Activated CD4-positive, alpha-beta T cell treated with anti-CD3 and anti-CD28 coated beads for 36 hours (primary cell): ENCODE data around the gene KLF16. TPM values are rescaled to one million over a fixed set of nuclear protein-coding genes. Genes with fewer than 3 reads are reported as not detected.

Source experiments
- ATAC-seq: fragments of 200-7000 bp; cut with Tn5 transposase; one replicate; pipeline ENCODE4 v1.10.0; 2021; ENCODE audit warnings: mild to moderate bottlenecking, moderate library complexity
- CTCF ChIA-PET: fragments of 350-600 bp; sonication (Branson Sonifier 250); formaldehyde crosslinking; loops from one replicate; lab custom pipeline; 2021; ENCODE audit warnings: antibody characterized with exemption; lab: Charles Lee
- POLR2A ChIA-PET: fragments of 350-600 bp; sonication (Branson Sonifier 250); formaldehyde crosslinking; loops from one replicate; lab custom pipeline; 2021; ENCODE audit warnings: antibody characterized with exemption, inconsistent platforms; lab: Charles Lee
- DNase-seq: peaks from one replicate; pipeline ENCODE4 v3.0.0-alpha.2; 2020
- H3K27ac Mint-ChIP-seq: one replicate; pipeline ENCODE4 v1.8.0; 2021; ENCODE audit warnings: mixed read lengths
- H3K27me3 Mint-ChIP-seq: one replicate; pipeline ENCODE4 v1.8.0; 2021; ENCODE audit warnings: mixed read lengths
- H3K36me3 Mint-ChIP-seq: one replicate; pipeline ENCODE4 v1.8.0; 2021; ENCODE audit warnings: low read depth, mixed read lengths
- H3K4me1 Mint-ChIP-seq: one replicate; pipeline ENCODE4 v1.8.0; 2021; ENCODE audit warnings: mixed read lengths
- H3K4me3 Mint-ChIP-seq: one replicate; pipeline ENCODE4 v1.8.0; 2021; ENCODE audit warnings: mild to moderate bottlenecking, moderate library complexity, mixed read lengths
- H3K9me3 Mint-ChIP-seq: one replicate; pipeline ENCODE4 v1.8.0; 2021; ENCODE audit warnings: low read depth, mixed read lengths
- intact Hi-C, 2 experiments: fragments of 100-400 bp; cut with DNase I in 1 of 2; cut with micrococcal nuclease in 1 of 2; formaldehyde crosslinking; loops; one replicate each; pipeline versions ENCODE4 v1.14.2 to v1.15.1; 2022 to 2024; cut with DNase I, micrococcal nuclease
- total RNA-seq, 2 experiments: library from RNA; stranded (reverse); gene quantifications; one replicate each; pipeline ENCODE4 v1.2.3, GENCODE V29; 2021

The KLF16 gene
- total RNA-seq, 2 experiments from 2014 or later = 22.5 to 28.8 TPM

DNA sequence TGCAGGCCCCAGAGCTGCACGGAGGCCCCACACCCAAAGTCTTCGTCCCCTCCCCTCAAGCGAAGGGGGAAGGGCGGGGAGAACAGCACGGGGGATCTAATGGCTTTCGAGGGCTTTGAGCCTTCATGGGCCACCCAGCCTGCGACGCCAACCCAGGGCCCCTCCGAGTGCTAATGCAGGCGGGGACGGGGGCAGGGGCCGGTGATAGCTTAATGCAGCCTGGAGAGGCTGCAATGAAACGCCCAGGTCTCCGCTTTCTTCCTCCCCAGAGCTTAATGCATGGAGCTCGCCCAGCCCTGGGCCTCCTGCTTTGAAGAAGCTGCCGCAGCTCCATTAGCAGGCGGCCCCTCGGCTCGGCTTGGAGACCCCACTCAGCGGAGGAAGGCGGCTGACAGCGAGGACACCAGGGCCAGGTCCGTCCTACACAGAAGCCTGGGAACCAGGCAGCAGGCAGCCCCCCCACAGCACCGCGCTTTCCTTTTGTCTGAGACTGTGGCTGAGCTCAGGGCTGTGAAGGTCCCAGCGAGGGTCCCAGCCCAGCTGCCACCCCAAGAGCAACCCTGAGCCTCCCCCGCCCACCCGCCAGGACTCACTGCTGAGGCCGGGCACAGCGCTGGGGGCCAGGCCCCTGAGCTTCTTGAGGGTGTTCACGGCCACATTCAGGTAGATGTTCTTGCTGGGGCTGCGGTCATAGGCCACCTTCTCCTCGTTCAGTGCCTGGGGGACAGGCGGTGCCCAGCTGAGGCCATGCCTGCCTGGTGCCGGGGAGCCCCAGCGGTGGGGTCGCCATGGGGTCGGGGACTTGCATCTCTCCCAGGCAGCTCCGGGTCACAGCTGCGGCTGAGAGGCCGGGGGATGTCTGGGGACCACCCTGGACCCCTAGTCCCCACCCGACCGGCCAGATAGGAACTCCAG lies 43.8 kb downstream of the KLF16 start:
- Mint-ChIP-seq H3K36me3 (peaks cover 25% of the 10 kb centered on the region), H3K27ac (no peak overlapping the region), H3K27me3 (no peaks in the 10 kb centered on the region), H3K4me1 (no peaks in the 10 kb centered on the region), H3K9me3 (no peaks in the 10 kb centered on the region), H3K4me3 (no peak overlapping the region)
- no peak for DNase-seq
- intact Hi-C loops = no loop called here
- ATAC-seq = no peak
- POLR2A ChIA-PET = no interaction called here
- CTCF ChIA-PET = no interaction called here

DNA sequence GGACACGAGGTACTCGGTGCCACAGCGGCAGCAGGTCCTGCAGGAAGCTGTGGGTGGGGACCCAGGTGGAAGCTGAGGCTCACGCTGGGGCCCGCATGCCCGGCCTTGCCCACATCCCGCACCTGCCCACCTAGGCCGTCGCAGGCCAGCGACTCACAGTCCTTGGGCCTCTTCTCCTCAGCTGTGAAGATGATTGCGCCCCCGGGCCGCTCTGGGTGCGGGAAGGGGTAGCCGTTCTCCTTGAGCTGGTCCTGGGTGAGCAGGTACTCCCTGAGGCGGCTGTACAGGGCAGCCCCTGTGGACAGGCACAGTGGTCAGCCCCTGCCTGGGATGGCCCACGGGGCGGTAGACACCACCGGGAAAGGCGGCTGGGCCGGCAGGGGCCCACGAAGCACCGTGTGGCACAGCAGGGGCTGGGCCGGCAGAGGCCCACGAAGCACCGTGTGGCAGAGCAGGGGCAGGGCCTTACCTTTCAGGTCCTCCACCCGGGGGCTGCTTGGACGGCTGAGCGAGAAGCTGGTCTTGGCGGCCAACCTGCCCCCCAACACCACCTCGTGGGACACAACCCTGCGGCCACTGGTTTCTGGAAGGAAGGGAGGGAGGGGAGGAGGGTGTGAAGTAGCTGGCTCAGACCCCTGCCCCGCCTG lies 44.7 kb downstream of the KLF16 start:
- POLR2A ChIA-PET = no interaction called here
- no peaks in the 10 kb centered on the region for H3K9me3 Mint-ChIP-seq
- H3K36me3 Mint-ChIP-seq = peaks cover 22% of the 10 kb centered on the region
- no peak overlapping the region for H3K27ac Mint-ChIP-seq
- intact Hi-C loops = no loop called here
- H3K27me3 Mint-ChIP-seq = no peaks in the 10 kb centered on the region
- no peak for DNase-seq
- H3K4me3 Mint-ChIP-seq = no peak overlapping the region
- no peaks in the 10 kb centered on the region for H3K4me1 Mint-ChIP-seq
- CTCF ChIA-PET = no interaction called here
- no peak for ATAC-seq

DNA sequence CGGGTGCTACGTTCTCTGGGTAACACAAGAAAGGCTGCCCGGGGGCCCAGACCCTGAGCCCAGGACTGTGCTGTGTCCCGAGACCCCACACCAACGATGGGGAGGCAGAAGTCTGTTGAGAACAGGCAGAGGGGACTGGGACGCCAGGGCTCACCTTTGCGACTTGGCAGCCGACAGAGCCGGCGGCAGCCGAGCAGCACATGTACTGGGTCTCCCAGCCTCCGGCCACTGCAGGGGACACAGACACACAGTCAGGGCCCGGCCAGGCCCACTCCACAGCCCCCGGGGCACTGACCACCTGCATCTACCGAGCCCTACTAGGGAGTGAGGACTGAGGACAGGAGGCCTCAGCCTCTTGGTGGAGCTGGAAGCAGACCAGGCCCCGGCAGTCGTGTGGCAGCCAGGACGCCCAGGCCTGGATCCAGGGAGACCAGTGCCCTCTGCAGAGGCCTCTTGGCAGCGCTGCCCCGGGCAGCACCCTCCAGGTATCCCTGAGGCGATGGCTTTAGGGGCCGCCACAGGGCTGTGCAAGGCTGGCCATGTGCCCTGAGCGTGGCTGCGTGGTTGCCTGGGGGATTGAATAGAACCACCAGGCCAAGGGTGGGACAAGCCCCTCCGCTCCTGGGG lies 45.7 kb downstream of the KLF16 start:
- no peak for DNase-seq
- CTCF ChIA-PET = interaction anchor here (0.6 kb wide), 1 partner anchor 21 kb away, joined by 3 read pairs; no protein-coding TSS in a partner anchor
- POLR2A ChIA-PET = no interaction called here
- no peaks in the 10 kb centered on the region for H3K27me3 Mint-ChIP-seq
- intact Hi-C loops = no loop called here
- H3K4me3 Mint-ChIP-seq = no peak overlapping the region
- peaks cover 18% of the 10 kb centered on the region for H3K36me3 Mint-ChIP-seq
- no peak for ATAC-seq
- no peaks in the 10 kb centered on the region for H3K9me3 Mint-ChIP-seq
- peaks cover 5% of the 10 kb centered on the region for H3K4me1 Mint-ChIP-seq
- no peak overlapping the region for H3K27ac Mint-ChIP-seq

DNA sequence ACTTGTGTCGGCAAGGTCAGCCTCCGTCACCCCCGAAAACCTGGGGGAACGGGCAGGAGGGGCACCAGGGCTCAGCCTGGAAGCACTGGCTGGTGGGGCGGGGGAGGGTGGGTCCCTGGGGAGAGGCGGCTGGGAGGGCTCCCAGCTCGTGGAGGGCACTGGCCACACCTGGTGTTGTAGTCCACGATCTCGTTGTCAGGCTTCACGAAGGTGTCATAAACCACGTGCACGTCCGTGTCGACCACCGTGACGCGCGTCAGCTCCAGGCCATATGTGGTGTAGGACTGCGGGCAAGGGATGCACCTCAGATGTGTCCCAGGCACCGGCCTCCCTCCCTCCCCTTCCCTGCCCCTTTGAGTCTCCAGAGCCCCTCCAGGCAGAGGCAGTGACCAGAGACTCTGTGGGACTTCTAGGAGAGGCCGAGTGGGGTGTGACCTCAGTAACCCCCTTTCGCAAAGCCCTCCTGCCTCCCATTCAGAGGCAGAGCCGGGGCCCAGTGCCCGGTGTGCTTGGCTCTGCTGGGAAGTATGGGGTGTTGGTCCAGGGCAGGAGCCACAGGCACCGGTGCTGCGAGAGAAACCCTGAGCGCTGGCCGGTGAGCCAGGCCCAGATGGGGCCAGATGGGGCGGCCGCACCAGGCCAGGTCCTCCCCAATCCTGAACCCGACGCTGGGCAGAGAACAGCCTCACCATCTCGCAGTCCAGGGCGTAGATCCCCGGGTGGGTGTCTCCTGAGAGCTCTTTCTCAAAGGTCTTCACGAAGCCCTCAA lies 46.7 kb downstream of the KLF16 start:
- no peak overlapping the region for H3K27ac Mint-ChIP-seq
- intact Hi-C loops = no loop called here
- ChIA-PET POLR2A (no interaction called here), CTCF (interaction anchor here (0.8 kb wide), 1 partner anchor 10 kb away, joined by 3 read pairs; no protein-coding TSS in a partner anchor)
- DNase-seq (no peak), ATAC-seq (no peak)
- H3K27me3 Mint-ChIP-seq = no peaks in the 10 kb centered on the region
- peaks cover 16% of the 10 kb centered on the region for H3K36me3 Mint-ChIP-seq
- no peak overlapping the region for H3K4me3 Mint-ChIP-seq
- peaks cover 9% of the 10 kb centered on the region for H3K4me1 Mint-ChIP-seq
- no peaks in the 10 kb centered on the region for H3K9me3 Mint-ChIP-seq

DNA sequence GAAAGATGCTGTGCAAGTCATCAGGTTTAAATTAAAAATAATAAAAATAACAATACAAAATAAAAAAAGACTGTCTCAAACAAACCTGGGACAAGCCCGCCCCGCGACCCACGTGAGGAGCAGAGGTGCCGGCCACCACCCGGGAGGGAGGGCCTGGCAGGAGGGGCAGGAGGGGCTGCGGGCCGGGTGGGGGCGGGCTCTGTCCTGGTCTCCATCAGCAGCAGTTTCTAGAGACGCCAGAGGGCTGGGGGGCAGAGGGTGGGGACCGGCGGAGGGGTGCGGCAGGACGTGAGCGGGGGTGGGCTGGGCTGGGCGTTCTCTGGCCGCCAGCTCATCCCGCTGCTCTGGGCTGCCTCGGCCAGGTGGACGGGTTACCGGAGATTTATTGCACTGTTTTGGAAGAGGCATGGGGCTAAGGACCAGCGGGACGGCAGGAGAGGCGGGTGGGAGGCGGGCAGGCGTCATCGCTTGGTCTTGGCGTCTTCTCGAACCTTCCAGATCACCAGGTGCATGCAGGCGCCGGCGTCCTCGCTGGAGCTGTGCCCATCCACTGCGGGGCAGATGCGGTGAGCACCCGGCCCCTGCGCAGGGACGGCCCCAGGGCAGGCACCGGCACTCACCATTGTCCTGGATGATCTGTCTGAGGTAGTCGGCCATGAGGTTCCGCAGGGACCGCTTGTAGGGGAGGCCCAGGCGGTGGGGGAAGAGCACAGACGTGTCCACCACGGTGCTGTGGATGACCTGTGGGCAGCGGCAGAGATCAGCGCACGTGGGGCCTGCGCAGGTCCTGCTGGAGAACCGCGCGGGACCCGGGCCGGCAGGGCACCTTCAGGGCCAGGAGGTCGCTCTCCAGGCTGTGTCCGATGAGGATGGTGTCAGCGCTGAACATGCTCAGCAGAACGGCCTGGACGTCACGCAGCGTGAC lies 47.5 kb downstream of the KLF16 start:
- Mint-ChIP-seq H3K9me3 (no peaks in the 10 kb centered on the region), H3K4me1 (peaks cover 14% of the 10 kb centered on the region), H3K36me3 (peaks cover 15% of the 10 kb centered on the region), H3K27ac (no peak overlapping the region), H3K4me3 (no peak overlapping the region), H3K27me3 (no peaks in the 10 kb centered on the region)
- ATAC-seq = no peak
- DNase-seq = no peak
- intact Hi-C loops = no loop called here
- POLR2A ChIA-PET = no interaction called here
- CTCF ChIA-PET = interaction anchor here (0.8 kb wide), 1 partner anchor 10 kb away, joined by 3 read pairs; no protein-coding TSS in a partner anchor

DNA sequence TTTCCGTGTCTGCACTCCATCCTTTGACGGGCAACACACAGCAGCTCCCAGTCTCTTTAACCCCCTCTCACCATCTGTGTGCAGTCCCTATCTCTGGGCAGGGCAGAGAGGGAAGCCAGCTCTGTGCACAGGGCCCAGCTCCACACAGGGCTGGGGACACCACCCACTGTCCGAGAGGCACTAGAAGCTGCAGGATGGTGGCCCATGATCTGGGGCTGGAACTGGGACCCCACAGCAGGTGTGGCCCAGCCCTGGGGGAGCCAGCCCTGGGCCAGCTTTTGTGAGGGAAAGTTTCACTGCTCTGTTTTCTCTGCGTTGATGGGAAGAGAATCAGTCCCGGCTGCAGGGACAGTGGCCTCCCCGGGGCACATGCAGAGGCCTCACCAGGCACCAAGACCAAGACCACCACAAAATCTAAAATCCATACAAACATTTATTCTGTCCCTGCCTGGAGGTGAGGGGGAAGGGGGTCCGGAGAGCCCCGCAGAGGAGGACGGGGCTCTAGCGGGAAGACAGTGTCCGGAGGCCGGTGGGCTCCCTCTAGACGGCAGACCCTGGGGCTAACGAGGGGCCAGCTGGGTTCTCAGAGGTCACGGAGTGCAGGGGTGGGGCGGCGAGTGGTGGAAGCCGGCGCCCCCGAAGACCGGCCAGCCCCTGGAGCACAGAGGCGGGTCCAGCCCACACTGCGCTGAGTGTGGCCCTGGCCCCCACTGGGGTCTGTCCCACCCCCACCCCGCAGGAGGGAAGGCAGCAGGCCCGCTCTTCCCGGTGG lies 48.4 kb downstream of the KLF16 start:
- Mint-ChIP-seq H3K27me3 (no peaks in the 10 kb centered on the region), H3K27ac (no peak overlapping the region), H3K4me3 (no peak overlapping the region), H3K4me1 (peaks cover 14% of the 10 kb centered on the region), H3K36me3 (peaks cover 10% of the 10 kb centered on the region), H3K9me3 (no peaks in the 10 kb centered on the region)
- DNase-seq (no peak), ATAC-seq (no peak)
- POLR2A ChIA-PET = no interaction called here
- intact Hi-C loops = loop anchor here in 1 of 2 experiments (5.0 kb wide), 1 partner anchor 1462 kb away; no protein-coding TSS in a partner anchor
- CTCF ChIA-PET = interaction anchor here (0.7 to 2.1 kb wide), 4 partner anchors 10 to 702 kb away, joined by 3 to 8 read pairs (median 4); no protein-coding TSS in a partner anchor

DNA sequence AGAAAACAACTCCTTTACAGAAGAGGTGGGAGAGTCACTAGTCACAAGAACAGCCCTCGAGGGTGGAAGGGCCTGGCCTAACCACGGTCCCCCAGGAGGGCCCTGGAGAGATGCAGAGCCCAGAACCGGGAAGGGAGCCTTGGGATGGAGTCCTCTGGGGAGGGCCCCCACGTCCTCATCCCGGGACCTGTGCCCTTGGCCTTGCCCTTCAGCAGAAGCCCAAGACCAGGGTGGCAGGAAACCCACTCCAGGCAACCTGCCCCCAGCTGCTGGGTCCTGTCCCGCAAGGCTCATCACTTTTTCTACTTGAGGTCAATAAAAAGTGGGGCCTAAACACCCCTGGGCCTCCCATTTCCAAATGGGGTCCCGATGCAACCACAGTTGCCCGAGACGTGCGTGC lies 49.0 kb downstream of the KLF16 start:
- peaks cover 14% of the 10 kb centered on the region for H3K4me1 Mint-ChIP-seq
- no peaks in the 10 kb centered on the region for H3K27me3 Mint-ChIP-seq
- H3K4me3 Mint-ChIP-seq = no peak overlapping the region
- H3K36me3 Mint-ChIP-seq = peaks cover 10% of the 10 kb centered on the region
- H3K27ac Mint-ChIP-seq = no peak overlapping the region
- DNase-seq = no peak
- ATAC-seq = no peak
- POLR2A ChIA-PET = no interaction called here
- CTCF ChIA-PET = interaction anchor here (0.7 to 2.1 kb wide), 6 partner anchors 9 to 142 kb away, joined by 3 to 8 read pairs (median 4); no protein-coding TSS in a partner anchor
- H3K9me3 Mint-ChIP-seq = no peaks in the 10 kb centered on the region
- intact Hi-C loops = loop anchor here in 1 of 2 experiments (5.0 kb wide), 1 partner anchor 1463 kb away; no protein-coding TSS in a partner anchor

DNA sequence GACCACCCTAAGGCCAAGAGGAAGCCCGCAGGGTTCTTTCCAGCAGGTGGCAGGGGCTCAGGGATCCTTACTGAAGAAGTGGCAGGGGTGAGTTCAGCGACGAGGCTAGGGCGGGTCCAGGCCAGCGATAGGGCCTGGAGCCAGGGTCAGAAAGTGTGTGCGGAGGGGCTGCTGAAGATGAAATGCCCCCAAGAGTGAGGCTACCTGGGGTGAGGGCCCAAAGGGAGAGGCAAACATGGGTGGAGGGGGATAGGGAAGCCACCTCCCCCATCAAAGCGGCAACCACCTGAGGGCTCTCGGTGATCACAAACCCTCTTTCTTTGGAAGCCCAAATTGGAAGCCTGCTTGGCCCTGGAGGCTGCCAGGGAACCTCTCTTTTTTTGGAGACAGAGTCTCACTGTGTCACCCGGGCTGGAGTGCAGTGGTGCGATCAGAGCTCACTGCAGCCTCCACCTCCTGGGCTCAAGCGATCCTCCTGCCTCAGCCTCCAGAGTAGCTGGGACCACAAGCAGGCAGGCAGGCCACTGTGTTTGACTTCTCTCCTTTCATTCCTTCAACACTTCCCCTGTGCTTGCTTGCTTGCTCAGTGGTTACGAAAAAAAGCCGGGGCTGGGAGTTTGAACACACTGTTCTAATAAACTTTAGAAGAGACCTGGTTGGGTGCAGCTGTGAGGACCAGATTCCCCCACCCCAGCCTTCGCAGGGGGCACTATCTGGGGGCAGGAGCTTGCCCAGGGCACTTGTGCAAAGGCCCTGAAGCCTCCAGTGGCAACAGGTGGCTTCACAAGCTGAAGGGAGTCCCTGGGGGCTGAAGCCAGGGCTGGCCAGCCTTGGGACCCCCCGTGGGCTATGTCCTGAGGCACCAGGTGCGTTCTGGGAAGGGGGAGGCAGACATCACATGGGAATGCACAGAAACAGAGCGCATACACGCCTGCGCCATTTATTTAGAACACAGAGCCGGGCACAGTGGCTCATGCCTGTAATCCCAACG lies 49.9 kb downstream of the KLF16 start:
- peaks cover 14% of the 10 kb centered on the region for H3K4me1 Mint-ChIP-seq
- peak overlapping the region; percentile 77 for H3K4me3 Mint-ChIP-seq
- H3K27ac Mint-ChIP-seq = no peak overlapping the region
- DNase-seq (no peak), ATAC-seq (no peak)
- ChIA-PET POLR2A (interaction anchor here (0.5 kb wide), 1 partner anchor 254 kb away, joined by 3 read pairs; no protein-coding TSS in a partner anchor), CTCF (interaction anchor here (0.7 to 2.1 kb wide), 5 partner anchors 13 to 141 kb away, joined by 3 to 8 read pairs (median 3); no protein-coding TSS in a partner anchor)
- peaks cover 10% of the 10 kb centered on the region for H3K36me3 Mint-ChIP-seq
- no peaks in the 10 kb centered on the region for H3K27me3 Mint-ChIP-seq
- intact Hi-C loops = loop anchor here in 1 of 2 experiments (1.0 to 5.0 kb wide), 2 partner anchors 24 to 1464 kb away; no protein-coding TSS in a partner anchor
- H3K9me3 Mint-ChIP-seq = no peaks in the 10 kb centered on the region
